Measurements from ENCODE around the gene AK9.

DNA sequence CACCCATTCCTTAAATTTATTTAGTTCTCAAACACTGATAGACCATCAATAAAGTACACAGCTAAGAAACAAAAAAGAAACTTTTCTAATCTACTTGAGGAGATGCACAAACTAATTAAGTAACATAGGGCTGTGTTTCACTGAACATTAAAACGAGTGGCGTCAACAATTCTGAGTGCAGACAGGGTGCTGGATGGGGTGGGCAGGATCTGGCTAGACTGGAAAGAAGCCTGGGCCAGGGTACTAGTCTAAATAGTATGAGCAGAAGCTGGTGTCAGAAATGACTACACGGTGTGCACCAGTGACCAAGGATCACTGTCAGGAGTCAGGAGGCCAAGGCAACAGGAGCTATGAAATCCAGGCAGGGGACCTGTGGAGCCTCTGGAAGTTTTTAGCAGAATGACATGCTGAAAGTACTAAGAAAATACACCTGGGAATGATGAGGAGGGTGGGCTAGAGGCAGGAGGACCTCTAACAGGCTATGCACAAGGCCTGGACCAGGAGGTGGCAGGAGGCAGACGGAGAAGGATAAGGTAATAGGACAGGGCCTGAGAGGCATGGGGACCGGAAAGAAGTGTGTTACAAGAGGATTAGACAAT lies 221.3 kb downstream of the AK9 start:
- no peak for TF ChIP-seq GATA2 (IDR thresholded peaks at IDR 0.05; ENCODE audit: low read depth, low read length)
- no peak for TF ChIP-seq GATA3 (IDR thresholded peaks at IDR 0.05; ENCODE audit: low read depth, low read length)
